GM19035 (cell line): ENCODE measurements around the gene DPF3.

Experiments used
- ATAC-seq: cut with Tn5 transposase; IDR thresholded peaks from one replicate; pipeline ENCODE4 v1.9.1; 2021; ENCODE audit not compliant: unreplicated experiment

The DPF3 gene

DNA sequence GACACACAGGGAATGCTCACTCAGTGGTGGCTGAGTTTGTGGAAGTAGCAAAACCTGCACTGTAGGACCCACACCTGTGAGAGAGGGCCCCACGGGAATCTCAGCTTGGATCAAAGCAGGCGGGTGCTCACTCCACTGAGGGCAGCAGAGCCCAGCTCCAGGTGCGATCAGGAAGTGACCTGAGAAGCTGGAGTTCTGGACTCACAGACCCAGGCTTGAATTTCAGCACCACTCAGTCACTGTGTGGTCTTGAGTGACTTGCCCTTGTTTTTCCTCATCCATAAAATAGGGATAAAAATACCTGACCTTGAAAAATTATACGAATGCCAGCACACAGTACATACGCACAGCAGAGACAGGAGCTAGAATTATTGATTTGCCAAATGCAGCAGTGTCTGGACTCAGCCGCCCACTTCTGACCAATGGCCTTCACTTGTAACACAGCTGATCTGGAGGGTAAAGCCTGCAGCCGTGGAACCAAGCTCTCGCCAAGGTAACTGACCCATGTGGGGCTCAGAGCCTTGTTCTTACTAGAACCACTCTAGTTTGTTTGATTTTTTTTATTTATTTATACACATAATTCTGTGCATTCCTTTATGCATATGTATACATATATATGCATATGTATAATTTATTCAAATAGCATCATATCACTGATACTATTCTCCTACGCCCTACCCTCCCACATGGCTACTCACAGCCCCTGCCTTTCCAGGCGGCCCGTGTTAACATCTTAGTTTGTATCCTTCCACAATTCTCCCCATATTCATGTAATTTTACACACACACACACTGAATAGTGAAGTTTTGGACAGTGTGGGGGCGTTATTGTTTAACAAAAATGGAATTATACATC lies 53.9 kb downstream of the DPF3 start:
- ATAC-seq = no peak

DNA sequence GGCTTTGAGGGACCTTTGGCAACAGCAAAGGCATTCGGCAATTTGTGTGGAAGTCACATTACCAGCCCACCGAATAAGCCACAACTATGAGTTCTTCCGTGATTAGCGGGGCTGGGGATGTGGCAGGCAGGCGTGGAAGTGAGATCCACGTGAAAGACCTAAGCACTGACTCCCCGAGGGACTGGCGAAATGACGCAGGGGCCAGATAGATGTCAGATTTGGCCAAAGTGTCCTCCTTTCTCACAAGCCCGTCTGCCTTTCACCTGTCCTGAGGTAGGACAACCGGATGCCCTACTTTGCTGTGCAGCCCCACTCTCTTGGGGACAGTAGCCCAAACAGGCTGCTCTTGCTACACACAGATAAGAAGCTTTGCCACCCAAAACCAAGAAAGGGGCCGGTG lies 54.5 kb downstream of the DPF3 start:
- no peak for ATAC-seq

- ATAC-seq = no peak
These were observed 57.8 kb downstream of the DPF3 start for GRCh38 chr14:72836085-72836484.

DNA sequence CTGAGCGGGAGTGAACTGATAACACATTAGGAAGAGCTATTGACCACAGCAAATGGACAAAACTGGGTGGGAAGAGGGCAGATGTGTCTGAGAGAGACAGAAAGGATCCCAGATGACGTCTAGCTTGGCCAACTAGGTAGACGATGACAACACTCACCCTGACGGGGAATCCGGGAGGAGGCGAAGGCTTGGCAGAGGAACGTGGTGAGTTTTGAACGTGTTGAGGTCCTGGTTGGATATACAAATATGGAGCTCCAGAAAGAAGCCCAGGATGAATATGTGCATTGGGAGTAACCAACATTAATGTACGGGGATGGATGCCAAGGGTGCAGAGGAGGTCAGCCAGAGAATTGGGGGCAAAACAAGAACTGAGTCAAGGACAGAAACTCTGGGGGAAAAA lies 60.7 kb downstream of the DPF3 start:
- no peak for ATAC-seq

DNA sequence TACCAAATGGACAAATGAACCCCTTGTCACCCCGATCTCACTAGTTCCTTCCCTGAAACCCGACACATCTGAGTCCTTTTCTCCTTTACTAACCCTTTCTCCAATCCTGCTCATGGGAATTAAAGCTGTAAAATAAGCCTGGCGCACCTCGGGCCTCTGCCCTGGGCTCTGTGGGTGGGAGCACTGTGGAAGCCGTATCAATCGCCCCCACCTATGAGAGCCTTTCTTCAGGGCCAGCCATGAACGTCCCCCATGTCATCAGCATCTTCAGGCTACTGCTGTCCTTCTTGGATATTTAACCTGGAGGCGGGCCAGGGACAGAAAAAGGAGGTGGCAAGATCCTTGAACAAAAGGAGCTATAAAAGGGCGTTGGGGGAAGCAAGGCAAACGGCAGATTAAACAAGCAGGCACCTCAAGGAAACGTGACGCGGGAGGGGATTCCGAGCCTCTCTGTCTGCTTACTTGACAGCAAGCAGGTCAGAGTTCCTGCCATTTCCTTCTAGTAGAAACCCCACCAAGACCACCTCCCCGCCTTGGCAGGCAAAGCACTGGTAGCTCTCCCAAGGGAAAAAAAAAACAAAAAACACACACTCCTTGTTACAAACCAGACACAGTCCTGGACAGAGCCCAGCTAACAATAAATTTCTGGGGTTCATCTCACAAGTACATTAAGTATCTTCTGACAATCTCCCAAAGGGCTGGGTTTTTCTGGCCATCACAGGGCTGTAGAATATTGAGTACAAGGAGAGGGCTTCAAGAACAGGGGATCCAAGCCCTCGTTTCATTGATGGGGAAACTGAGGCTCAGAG lies 62.9 kb downstream of the DPF3 start:
- no peak for ATAC-seq

DNA sequence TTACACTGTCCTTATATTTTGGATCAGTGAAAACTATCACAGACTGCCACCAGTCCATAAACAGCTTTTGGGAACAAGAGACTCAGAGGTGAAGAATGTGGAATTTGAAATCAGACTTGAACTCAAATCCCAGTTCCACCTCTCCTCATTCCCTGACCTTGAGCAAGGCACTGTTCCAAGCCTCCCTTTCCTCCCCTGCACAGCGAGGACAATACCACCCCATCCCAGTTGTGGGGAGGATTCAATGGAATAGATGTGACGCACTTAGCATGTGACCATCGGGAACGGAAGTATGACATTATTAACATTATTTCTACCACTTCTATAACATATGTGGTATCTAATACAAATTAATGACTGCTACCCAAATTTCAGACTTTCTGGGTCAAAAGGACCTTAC lies 63.5 kb downstream of the DPF3 start:
- ATAC-seq = no peak

DNA sequence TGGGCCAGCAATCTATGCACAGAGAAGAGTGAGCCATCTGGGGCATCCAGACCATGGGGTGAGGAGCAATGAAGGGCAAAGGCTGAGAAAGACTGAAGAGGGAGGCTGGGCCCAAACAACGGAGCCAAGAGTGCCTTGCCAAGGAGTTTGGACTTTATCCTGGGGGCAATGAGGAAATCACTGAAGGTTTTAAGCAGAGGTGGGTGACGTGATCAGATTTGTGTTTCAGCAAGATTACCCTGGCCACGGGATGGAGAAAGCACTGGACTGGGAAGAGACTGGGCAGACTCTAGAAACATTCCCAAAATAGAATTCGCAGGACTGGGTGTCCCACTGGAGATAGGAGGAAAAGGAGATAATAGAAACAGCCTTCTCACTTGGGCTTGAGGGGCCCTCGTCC lies 65.3 kb downstream of the DPF3 start:
- no peak for ATAC-seq

DNA sequence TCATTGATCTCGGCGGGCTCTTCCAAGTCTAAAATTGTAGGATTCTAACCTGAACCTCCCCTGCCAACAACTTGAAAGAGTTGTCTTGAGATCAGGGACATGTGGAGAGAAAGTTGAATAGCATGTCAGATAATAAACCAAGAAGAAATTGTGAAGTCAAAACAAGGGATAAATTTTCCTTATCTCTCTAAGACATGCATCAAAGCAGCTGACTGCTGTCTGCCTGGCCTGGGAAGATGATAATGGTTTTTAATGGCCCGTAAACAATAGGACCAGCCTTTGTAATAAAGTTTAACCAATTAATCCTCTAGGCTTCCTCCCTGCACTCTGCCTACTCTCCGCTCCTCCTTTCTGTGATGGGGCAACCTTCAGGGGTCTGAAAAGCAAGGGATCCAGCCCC lies 67.9 kb downstream of the DPF3 start:
- ATAC-seq = no peak

- no peak for ATAC-seq
These were observed 68.4 kb downstream of the DPF3 start for GRCh38 chr14:72825486-72825885.

GRCh38 chr14:72824051-72824450 lies 69.8 kb downstream of the DPF3 start:
- no peak for ATAC-seq

GRCh38 chr14:72822946-72823611 lies 70.8 kb downstream of the DPF3 start:
- ATAC-seq = no peak

DNA sequence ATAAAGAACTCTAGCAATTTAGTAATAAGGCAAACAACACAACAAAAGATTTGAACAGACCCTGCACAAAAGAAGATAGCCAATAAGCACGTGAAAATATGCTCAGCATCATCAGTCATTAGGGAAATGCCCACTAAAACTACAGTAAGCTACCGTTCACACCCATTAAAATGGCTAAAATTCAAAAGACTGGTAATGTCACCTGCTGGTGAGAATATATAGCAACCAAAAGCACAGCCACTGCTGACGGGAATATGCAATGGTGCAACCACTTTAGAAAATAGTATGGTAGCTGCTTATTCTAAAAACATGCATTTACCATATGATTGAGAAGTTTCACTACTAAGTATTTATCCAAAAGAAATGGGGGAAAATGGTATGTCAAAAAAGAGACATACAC lies 74.9 kb downstream of the DPF3 start:
- no peak for ATAC-seq

- ATAC-seq = no peak
These were observed 77.6 kb downstream of the DPF3 start for GRCh38 chr14:72816287-72816686.

GRCh38 chr14:72815430-72815829 lies 78.5 kb downstream of the DPF3 start:
- no peak for ATAC-seq

DNA sequence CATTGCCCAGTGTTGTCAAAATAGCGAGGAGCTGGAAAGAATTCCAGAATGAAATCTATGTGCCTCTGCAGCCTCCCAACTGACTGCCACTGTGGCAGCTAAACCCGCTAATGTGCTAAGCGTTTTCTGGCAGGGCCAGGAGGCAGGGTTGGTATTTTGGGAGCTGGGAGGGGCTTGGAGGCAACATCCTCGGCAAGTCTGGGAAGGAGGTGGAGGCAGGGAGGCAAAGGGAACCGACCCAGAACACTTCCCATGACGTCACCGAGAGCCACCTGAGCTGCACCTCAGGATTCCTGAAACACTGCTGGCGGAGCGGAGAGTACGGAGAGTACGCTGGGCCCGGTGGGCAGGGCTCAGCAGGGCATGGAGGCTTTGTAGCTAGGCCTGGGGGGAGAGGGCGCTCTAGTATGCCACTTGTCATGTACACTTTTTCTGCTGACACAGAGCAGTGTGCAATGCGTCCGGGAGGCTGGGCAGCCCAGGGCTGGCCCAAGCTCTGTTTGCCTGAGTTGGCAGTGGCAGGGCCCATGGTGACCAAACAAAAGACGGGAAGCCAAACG lies 81.5 kb downstream of the DPF3 start:
- no peak for ATAC-seq

- ATAC-seq = no peak
These were observed 83.7 kb downstream of the DPF3 start for GRCh38 chr14:72810201-72810600.

- ATAC-seq = no peak
These were observed 84.8 kb downstream of the DPF3 start for GRCh38 chr14:72809063-72809462.

DNA sequence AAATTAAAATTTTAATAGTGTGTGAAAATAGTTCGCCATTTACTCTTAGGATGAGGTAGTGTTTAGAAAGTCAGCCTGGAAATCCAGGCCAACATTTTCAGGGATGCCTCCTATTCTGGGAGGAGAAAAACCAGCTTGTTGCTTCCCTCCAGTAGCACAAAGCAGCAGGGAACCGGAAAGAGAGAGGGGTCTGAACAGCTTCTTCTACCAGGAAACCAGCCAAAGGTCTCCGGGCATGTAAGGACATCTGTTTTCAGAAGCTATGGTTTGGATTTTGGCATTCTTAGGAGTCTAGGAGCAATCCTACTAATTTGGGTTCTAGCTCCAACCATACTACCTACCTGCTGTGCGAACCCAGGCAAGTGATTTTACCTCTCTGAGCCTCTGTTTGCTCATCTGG lies 85.3 kb downstream of the DPF3 start:
- ATAC-seq = no peak

DNA sequence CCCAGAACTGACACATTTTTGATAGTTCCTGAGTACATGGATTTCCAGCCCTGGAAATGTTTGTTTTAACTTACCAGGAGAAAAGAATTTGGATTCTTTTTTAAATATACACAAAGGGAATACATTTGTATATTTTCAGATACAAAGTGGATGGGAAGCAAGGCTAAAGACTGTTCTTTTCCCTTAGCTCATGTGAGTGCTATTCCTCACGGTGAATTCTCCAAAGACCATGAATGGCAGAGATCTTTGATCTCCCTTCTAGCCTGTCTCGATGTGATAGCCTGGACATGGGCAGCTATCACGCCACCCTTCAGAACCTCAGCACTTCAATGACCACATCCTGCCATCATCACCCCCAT lies 91.3 kb downstream of the DPF3 start:
- ATAC-seq = no peak

- ATAC-seq = no peak
These were observed 91.9 kb downstream of the DPF3 start for GRCh38 chr14:72801836-72802587.

DNA sequence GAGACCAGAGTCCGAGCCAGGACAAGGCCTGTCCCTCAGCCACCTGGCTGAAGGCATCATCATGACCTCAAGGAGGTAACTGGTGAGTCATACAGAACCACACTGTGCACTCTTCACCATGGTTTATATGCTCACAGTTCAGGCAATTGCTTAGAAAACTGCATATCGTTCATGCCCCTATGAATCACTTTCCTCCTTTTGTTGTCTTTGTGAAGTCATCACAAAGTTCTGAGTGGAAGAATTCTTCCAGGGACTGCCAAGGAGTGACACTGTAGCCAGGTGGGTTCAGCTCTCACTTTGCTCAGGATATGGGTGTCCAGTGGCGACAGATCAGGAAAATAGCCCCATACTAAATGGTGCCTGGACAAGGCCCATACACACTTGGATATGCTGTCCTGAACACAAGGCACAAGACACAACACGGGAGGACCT lies 92.5 kb downstream of the DPF3 start:
- no peak for ATAC-seq
